ENCODE data around the gene ABCA12. TPM values are rescaled to one million over a fixed set of nuclear protein-coding genes. Genes with fewer than 3 reads are reported as not detected.

The ABCA12 gene
- total and polyA plus RNA-seq, 8 donors: 0.03 to 0.58 (median 0.15) TPM

DNA sequence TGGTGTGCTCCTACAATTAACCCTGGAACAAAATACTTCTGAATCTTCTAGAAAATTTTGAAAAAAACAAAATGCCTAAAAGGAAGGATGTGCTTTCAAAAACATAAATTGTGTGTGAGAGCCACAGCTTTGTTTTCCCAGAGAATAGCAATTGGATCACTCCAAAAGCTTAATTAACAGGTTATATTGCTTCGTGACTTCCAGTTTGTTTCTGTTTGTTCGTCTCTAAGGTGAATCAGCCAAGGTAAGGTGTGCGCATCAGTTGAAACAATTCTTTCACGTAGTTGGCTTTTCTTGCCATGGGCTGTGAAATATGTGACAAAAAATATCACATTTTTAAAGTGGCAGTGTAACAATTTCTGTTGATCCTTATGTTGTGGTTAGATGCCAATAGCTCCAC is 238.7 kb downstream of the ABCA12 start:
- ATAC-seq: no peak
- intact Hi-C loops (cut with DNase I): no loop called here

DNA sequence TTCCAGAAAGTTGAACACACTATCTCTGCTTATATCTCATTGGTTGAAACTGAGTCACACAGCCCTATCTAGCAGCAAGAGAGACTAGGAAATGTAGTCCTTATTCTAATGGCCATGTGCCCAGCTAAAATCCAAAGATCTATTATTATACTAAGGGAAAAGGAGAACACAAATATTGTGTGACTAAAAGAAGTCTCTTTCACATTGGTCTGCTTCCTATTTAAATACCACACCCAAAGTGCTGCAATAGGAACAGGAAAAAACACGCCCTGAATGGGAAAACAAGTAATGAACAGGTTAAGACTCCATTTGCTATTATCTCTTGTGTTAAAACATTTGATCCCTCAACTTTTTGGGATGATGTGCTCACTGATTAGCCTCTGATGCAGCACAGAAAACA is 242.2 kb downstream of the ABCA12 start:
- DNase-seq (no peak), ATAC-seq (no peak)
- H3K27me3 ChIP-seq: no peaks in the 10 kb centered on the region
- intact Hi-C loops (cut with DNase I): no loop called here
- H3K36me3 ChIP-seq: no peaks in the 10 kb centered on the region
- TF ChIP-seq, protein P1, sequence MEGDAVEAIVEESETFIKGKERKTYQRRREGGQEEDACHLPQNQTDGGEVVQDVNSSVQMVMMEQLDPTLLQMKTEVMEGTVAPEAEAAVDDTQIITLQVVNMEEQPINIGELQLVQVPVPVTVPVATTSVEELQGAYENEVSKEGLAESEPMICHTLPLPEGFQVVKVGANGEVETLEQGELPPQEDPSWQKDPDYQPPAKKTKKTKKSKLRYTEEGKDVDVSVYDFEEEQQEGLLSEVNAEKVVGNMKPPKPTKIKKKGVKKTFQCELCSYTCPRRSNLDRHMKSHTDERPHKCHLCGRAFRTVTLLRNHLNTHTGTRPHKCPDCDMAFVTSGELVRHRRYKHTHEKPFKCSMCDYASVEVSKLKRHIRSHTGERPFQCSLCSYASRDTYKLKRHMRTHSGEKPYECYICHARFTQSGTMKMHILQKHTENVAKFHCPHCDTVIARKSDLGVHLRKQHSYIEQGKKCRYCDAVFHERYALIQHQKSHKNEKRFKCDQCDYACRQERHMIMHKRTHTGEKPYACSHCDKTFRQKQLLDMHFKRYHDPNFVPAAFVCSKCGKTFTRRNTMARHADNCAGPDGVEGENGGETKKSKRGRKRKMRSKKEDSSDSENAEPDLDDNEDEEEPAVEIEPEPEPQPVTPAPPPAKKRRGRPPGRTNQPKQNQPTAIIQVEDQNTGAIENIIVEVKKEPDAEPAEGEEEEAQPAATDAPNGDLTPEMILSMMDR (IDR thresholded peaks at IDR 0.05): no peak
- H3K4me3 ChIP-seq: no peak overlapping the region
- no peaks in the 10 kb centered on the region for H3K4me1 ChIP-seq
- H3K27ac ChIP-seq: no peak overlapping the region
- H3K9me3 ChIP-seq: no peaks in the 10 kb centered on the region

More for the DNA sequence above, 238.7 kb downstream of the ABCA12 start:
- Histone ChIP-seq H3K4me3 (no peak overlapping the region), H3K36me3 (no peaks in the 10 kb centered on the region), H3K9me3 (no peaks in the 10 kb centered on the region), H3K27me3 (no peaks in the 10 kb centered on the region), H3K27ac (no peak overlapping the region), H3K4me1 (no peaks in the 10 kb centered on the region)
- DNase-seq: no peak
- TF ChIP-seq, protein P1 (IDR thresholded peaks at IDR 0.05): no peak

DNA sequence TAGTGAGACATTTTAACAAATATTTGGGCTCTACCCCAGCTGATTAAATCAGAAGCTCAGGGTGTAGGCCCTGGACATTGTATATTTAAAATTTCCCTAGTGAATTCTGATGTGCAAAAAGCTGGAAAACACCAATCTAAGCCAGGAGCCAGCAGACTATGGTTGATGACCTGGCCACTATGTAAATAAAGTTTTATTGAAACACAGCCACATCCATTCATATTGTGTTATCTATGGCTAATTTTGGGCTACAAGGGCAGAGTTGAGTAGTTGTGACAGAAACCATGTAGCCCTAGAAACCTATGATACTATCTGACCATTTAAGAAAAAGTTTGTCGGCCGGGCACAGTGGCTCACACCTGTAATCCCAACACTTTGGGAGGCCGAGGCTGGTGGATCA is 243.0 kb downstream of the ABCA12 start:
- no peak for DNase-seq
- Histone ChIP-seq H3K4me3 (no peak overlapping the region), H3K36me3 (no peaks in the 10 kb centered on the region), H3K4me1 (no peaks in the 10 kb centered on the region), H3K27ac (no peak overlapping the region), H3K27me3 (no peaks in the 10 kb centered on the region), H3K9me3 (no peaks in the 10 kb centered on the region)
- intact Hi-C loops (cut with DNase I): no loop called here
- TF ChIP-seq, protein P1 (IDR thresholded peaks at IDR 0.05): no peak
- ATAC-seq: no peak

DNA sequence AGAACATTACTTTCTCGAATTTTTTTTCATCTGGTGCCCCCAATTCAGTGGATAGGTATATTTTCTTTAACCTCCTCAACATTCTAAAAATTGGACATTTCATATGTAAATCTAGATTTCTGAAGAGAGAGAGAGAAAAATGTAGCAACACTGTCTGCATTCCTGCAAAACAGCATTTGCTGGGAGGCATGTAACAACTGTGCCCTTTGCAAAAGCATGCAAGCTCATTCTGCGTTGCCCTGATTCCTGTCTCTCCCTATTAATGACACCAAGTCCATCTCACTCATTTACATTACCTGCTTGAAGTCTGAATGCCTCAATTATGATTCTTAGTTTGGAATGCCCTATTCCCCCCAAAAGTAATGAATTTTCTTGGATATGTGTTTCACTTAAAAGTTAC is 249.1 kb downstream of the ABCA12 start:
- intact Hi-C loops (cut with DNase I): no loop called here
- H3K27me3 ChIP-seq: no peaks in the 10 kb centered on the region
- no peak overlapping the region for H3K27ac ChIP-seq
- H3K36me3 ChIP-seq: no peaks in the 10 kb centered on the region
- H3K9me3 ChIP-seq: no peaks in the 10 kb centered on the region
- no peaks in the 10 kb centered on the region for H3K4me1 ChIP-seq
- no peak for DNase-seq
- TF ChIP-seq, protein P1 (IDR thresholded peaks at IDR 0.05): no peak
- no peak overlapping the region for H3K4me3 ChIP-seq
- no peak for ATAC-seq

DNA sequence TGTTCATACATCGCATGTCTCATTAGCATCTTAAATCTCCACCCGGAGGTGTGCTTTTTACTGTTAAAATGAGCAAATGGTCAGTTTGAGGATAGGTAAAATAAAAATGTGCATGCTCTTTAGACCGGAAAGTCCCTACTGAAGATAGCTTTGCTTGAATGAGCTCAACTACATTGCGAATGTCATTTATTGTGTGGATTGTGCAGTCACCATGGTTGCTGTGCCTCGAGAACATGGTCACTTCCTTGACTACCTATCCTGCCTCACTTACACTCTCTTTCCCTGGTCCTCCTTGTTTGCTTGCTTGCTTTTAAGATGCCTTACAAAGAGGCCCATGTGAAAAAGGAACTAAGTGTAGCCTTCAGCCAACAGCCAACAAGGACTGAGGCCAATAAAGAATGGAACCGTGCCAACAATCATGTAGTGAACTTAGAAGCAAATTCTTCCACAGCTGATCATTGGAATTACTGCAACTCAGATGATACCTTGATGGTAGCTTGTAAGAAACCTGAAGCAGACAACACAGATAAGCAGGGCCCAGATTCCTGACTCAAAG is 256.7 kb downstream of the ABCA12 start:
- DNase-seq (peak in 2 of 4 donors; percentile 37 to 47), ATAC-seq (no peak)
- H3K27ac ChIP-seq: no peak overlapping the region
- no peaks in the 10 kb centered on the region for H3K4me1 ChIP-seq
- no peaks in the 10 kb centered on the region for H3K36me3 ChIP-seq
- no peaks in the 10 kb centered on the region for H3K27me3 ChIP-seq
- TF ChIP-seq, protein P1 (IDR thresholded peaks at IDR 0.05): no peak
- H3K4me3 ChIP-seq: no peak overlapping the region
- intact Hi-C loops (cut with DNase I): no loop called here
- H3K9me3 ChIP-seq: peaks cover 0 to 7% of the 10 kb centered on the region in 2 donors

Other genes starting within 250 kb of the ABCA12 start
- gene ATIC, start 173.4 kb upstream of the ABCA12 start, total RNA-seq: 10 to 100 TPM; 78.6 to 98.2 TPM
- gene ATIC, start 173.4 kb upstream of the ABCA12 start, polyA plus RNA-seq (ENCODE audit: insufficient read length in 6 of 6): 100 to 1,000 TPM in 3 of 6 donors, 10 to 100 TPM in 3; 82.9 to 107 (median 100) TPM

Data from left lung (tissue), 10 donors.